Epithelial cell of proximal tubule (primary cell): ENCODE measurements around the gene COA5. TPM values are rescaled to one million over a fixed set of nuclear protein-coding genes. Genes with fewer than 3 reads are reported as not detected.

Experiments
- DNase-seq: peaks from one replicate; pipeline ENCODE4 v3.0.0-alpha.2; 2011; ENCODE audit warnings: low read depth
- H3K4me3 ChIP-seq: 2 replicates; pipeline ENCODE4 v1.5.1; 2011; ENCODE audit warnings: low read depth, mild to moderate bottlenecking, low read length
- CTCF ChIP-seq: conservative IDR thresholded peaks from 2 replicates; pipeline ENCODE4 v1.5.1; 2012; ENCODE audit warnings: low read depth, mild to moderate bottlenecking, low read length
- total RNA-seq: library from RNA; depleted of rRNA; stranded (reverse); fragments of >200 nt; gene quantifications from 2 replicates; pipeline ENCODE4 v1.2.3, GENCODE V29; 2015

COA5 gene
- total RNA-seq, 1 donor from 2014 or later, result 9.3 TPM

GRCh38 chr2:98572676-98573075 lies 35.6 kb downstream of the COA5 start:
- TF ChIP-seq CTCF, result no peak
- H3K4me3 ChIP-seq, result no peak overlapping the region
- no peak for DNase-seq

- no peak for TF ChIP-seq CTCF
- no peak for DNase-seq
- H3K4me3 ChIP-seq, result no peak overlapping the region
Measured at GRCh38 chr2:98572211-98572610, 36.1 kb downstream of the COA5 start.

GRCh38 chr2:98571796-98572195 lies 36.5 kb downstream of the COA5 start:
- H3K4me3 ChIP-seq, result no peak overlapping the region
- DNase-seq, result no peak
- no peak for TF ChIP-seq CTCF

- no peak for DNase-seq
- no peak overlapping the region for H3K4me3 ChIP-seq
- no peak for TF ChIP-seq CTCF
Measured at GRCh38 chr2:98571121-98571701, 37.1 kb downstream of the COA5 start.

- no peak for TF ChIP-seq CTCF
- H3K4me3 ChIP-seq, result no peak overlapping the region
Measured at GRCh38 chr2:98570356-98570755, 38.0 kb downstream of the COA5 start.

GRCh38 chr2:98569915-98570314 lies 38.4 kb downstream of the COA5 start:
- no peak for TF ChIP-seq CTCF
- no peak overlapping the region for H3K4me3 ChIP-seq
- DNase-seq, result no peak

More at GRCh38 chr2:98570356-98570755, 38.0 kb downstream of the COA5 start:
- DNase-seq, result no peak

GRCh38 chr2:98569197-98569793 lies 39.0 kb downstream of the COA5 start:
- TF ChIP-seq CTCF, result peak; percentile 91
- DNase-seq, result no peak
- no peak overlapping the region for H3K4me3 ChIP-seq
